Endodermal cell (in vitro differentiated cells): ENCODE measurements around the gene UCHL5. TPM values are rescaled to one million over a fixed set of nuclear protein-coding genes. Genes with fewer than 3 reads are reported as not detected.

Experiments
- DNase-seq: peaks from one replicate; pipeline ENCODE4 v3.0.0-alpha.2; 2017
- H3K27ac ChIP-seq: 2 replicates; pipeline ENCODE4 v1.5.1; 2013; ENCODE audit warnings: mild to moderate bottlenecking, low read depth, low read length, moderate library complexity
- H3K27me3 ChIP-seq: 2 replicates; pipeline ENCODE4 v1.6.1; 2013; ENCODE audit warnings: mild to moderate bottlenecking, low read length, moderate library complexity; ENCODE audit not compliant: insufficient read depth, control insufficient read depth, poor library complexity, severe bottlenecking
- H3K36me3 ChIP-seq: 2 replicates; pipeline ENCODE4 v1.7.0; 2013; ENCODE audit warnings: mild to moderate bottlenecking, low read length, moderate library complexity; ENCODE audit not compliant: control insufficient read depth, insufficient read depth
- H3K4me1 ChIP-seq: one replicate; pipeline ENCODE4 v1.7.0; 2013; ENCODE audit warnings: low read length; ENCODE audit not compliant: control insufficient read depth, insufficient read depth
- H3K4me3 ChIP-seq: 2 replicates; pipeline ENCODE4 v1.5.1; 2013; ENCODE audit warnings: mild to moderate bottlenecking, low read length, moderate library complexity
- H3K9ac ChIP-seq: 2 replicates; pipeline ENCODE4 v1.6.1; 2013; ENCODE audit warnings: mild to moderate bottlenecking, low read length, moderate library complexity; ENCODE audit not compliant: poor library complexity, severe bottlenecking; ENCODE audit errors: extremely low read depth
- H3K9me3 ChIP-seq: 2 replicates; pipeline ENCODE4 v1.6.1; 2013; ENCODE audit warnings: mild to moderate bottlenecking, low read length, moderate library complexity; ENCODE audit not compliant: control insufficient read depth
- H3K27ac Mint-ChIP-seq: 2 replicates; pipeline ENCODE4 v1.8.0; 2020; ENCODE audit warnings: mixed read lengths
- H3K27me3 Mint-ChIP-seq: 2 replicates; pipeline ENCODE4 v1.8.0; 2021; ENCODE audit warnings: mild to moderate bottlenecking, mixed read lengths; ENCODE audit not compliant: insufficient read depth
- H3K36me3 Mint-ChIP-seq: 2 replicates; pipeline ENCODE4 v1.8.0; 2020; ENCODE audit warnings: low read depth, mixed read lengths
- H3K4me1 Mint-ChIP-seq: 2 replicates; pipeline ENCODE4 v1.8.0; 2020; ENCODE audit warnings: mixed read lengths
- H3K4me3 Mint-ChIP-seq: 2 replicates; pipeline ENCODE4 v1.8.0; 2020; ENCODE audit warnings: mild to moderate bottlenecking, moderate library complexity, mixed read lengths
- H3K9me3 Mint-ChIP-seq: 2 replicates; pipeline ENCODE4 v1.8.0; 2020; ENCODE audit warnings: mild to moderate bottlenecking, mixed read lengths
- CTCF ChIP-seq: fragments of 200-600 bp; sonication (generic); conservative IDR thresholded peaks from 2 replicates; pipeline ENCODE4 v1.5.0; 2021; ENCODE audit warnings: antibody characterized with exemption, mild to moderate bottlenecking
- WGBS, 2 experiments: methylation state at CpG; one replicate each; pipeline versions ENCODE4 v1.1.5 to v1.1.7; 2013; ENCODE audit warnings: missing lambda C conversion rate in 2 of 2, mixed read lengths in 1 of 2; ENCODE audit not compliant: insufficient coverage in 1 of 2, insufficient read length in 1 of 2; 5-methylcytosine and 5-hydroxymethylcytosine counted together
- total RNA-seq, 2 donors: library from RNA; stranded (reverse); fragmentation: NEBNext Ultra II Directional in 1 of 2; extraction: Animal tissue kit (Norgen Biotek cat#: 25700) in 1 of 2; gene quantifications; 2 replicates in 1 of 2; 3 replicates in 1 of 2; pipeline ENCODE4 v1.2.1, GENCODE V29; 2021

UCHL5 gene
- total RNA-seq, 2 donors from 2014 or later: 33.0 to 40.6 TPM

DNA sequence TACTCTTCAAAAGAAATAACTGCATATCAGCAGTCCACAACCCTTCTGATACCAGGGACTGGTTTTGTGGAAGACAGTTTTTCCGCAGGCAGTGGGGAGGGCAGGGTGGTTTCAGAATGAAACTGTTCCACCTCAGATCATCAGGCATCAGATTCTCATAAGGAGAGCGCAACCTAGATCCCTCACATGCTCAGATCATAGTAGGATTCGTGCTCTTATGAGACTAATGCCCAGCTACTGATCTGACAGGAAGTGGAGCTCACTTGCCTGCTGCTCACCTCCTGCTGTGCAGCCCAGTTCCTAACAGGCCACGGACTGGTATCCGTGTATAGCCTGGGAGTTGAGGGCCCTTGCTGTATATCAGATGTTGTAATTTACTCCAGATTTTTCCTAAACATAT is 11.8 kb upstream of the UCHL5 start:
- Mint-ChIP-seq H3K9me3 (no peaks in the 10 kb centered on the region), H3K4me3 (no peak overlapping the region), H3K36me3 (peaks cover 12% of the 10 kb centered on the region), H3K4me1 (peaks cover 9% of the 10 kb centered on the region), H3K27ac (no peak overlapping the region), H3K27me3 (no peaks in the 10 kb centered on the region)
- H3K4me1 ChIP-seq: peaks cover 14% of the 10 kb centered on the region
- WGBS, 2 experiments: 60 to 87% methylated on average over 3 to 5 of the region's 5 CpGs
- no peak for TF ChIP-seq CTCF
- H3K27ac ChIP-seq: no peak overlapping the region
- no peak overlapping the region for H3K9ac ChIP-seq
- no peak for DNase-seq
- no peaks in the 10 kb centered on the region for H3K9me3 ChIP-seq
- no peak overlapping the region for H3K4me3 ChIP-seq
- peaks cover 16% of the 10 kb centered on the region for H3K36me3 ChIP-seq
- peaks cover 8% of the 10 kb centered on the region for H3K27me3 ChIP-seq

DNA sequence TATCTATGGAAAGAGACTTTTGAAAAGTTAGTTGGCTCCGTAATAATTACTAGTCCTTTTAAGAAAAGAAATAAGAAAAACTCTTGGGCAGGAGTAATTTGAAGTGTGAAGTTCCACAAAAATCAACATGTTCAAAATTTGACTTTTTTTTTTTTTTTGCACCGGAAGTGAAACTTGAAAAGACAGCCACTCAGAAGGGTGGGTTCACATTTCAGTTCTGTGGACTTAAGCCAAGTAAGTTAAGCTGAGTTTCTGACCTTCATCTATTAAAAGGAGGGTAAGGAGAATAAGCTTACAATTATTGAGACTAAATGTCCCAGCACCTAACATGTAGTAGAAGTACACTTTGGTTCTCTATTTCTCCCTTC is 11.2 kb upstream of the UCHL5 start:
- Mint-ChIP-seq H3K4me3 (no peak overlapping the region), H3K4me1 (peaks cover 9% of the 10 kb centered on the region), H3K9me3 (no peaks in the 10 kb centered on the region), H3K27me3 (peaks cover 2% of the 10 kb centered on the region), H3K36me3 (peaks cover 12% of the 10 kb centered on the region), H3K27ac (no peak overlapping the region)
- H3K27ac ChIP-seq: no peak overlapping the region
- H3K9ac ChIP-seq: no peak overlapping the region
- H3K27me3 ChIP-seq: peaks cover 14% of the 10 kb centered on the region
- no peak for DNase-seq
- 89% methylated on average over 2 of the region's 2 CpGs; no CpG with 5 or more reads in 1 of the 2 experiments for WGBS, 2 experiments
- peaks cover 12% of the 10 kb centered on the region for H3K36me3 ChIP-seq
- H3K4me1 ChIP-seq: peaks cover 16% of the 10 kb centered on the region
- H3K9me3 ChIP-seq: no peaks in the 10 kb centered on the region
- peak; percentile 7 for TF ChIP-seq CTCF
- no peak overlapping the region for H3K4me3 ChIP-seq

DNA sequence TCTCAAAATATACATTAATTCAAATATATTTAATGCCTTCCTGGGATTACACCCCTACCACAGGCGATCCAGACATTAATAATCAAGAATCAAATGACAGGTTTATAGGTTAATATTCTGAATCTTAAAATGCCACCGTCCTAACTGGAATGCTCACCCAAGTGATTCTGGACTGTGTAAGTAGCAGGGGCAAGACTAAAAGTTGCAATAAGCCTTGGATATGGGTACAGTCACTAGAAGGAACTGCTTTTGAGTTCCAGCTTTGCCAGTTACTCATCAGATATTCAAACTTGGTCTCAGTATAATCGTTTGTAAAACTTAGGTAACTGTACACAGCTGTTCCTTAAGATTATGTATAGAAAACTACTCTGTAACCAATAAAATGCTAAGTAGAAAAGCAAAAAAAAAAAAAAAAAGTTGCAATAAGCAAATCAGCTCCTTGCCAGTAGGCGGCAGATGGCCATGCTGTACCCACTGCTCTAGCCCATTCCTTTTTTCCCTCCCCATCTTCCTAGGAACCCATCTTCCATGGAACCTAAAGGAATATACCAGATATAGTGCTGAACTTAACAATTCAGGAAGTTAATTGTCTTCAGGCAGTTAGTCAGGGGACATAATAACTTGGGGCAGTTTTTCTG is 10.7 kb upstream of the UCHL5 start:
- peaks cover 9% of the 10 kb centered on the region for H3K4me1 Mint-ChIP-seq
- Histone ChIP-seq H3K4me3 (no peak overlapping the region), H3K9ac (no peak overlapping the region), H3K27ac (no peak overlapping the region), H3K27me3 (peaks cover 19% of the 10 kb centered on the region), H3K9me3 (no peaks in the 10 kb centered on the region), H3K36me3 (peaks cover 12% of the 10 kb centered on the region), H3K4me1 (peaks cover 16% of the 10 kb centered on the region)
- H3K27me3 Mint-ChIP-seq: peaks cover 2% of the 10 kb centered on the region
- DNase-seq: peak; percentile 76
- 67% methylated on average over 4 of the region's 4 CpGs; no CpG with 5 or more reads in 1 of the 2 experiments for WGBS, 2 experiments
- H3K27ac Mint-ChIP-seq: no peak overlapping the region
- peak; percentile 82 for TF ChIP-seq CTCF
- no peaks in the 10 kb centered on the region for H3K9me3 Mint-ChIP-seq
- H3K36me3 Mint-ChIP-seq: peaks cover 12% of the 10 kb centered on the region
- no peak overlapping the region for H3K4me3 Mint-ChIP-seq
